Heart left ventricle (tissue), 16 donors: ENCODE measurements around the gene PASK. TPM values are rescaled to one million over a fixed set of nuclear protein-coding genes. Genes with fewer than 3 reads are reported as not detected.

Experiments used
- ATAC-seq, 4 donors: fragments of 200-7000 bp; cut with Tn5 transposase; one replicate each; pipeline ENCODE4 v1.9.1; 2020 to 2022; ENCODE audit warnings: moderate library complexity in 4 of 4, mild to moderate bottlenecking in 3 of 4, moderate number of reproducible peaks in 1 of 4
- DNase-seq, 5 donors: peaks; one replicate each; pipeline ENCODE4 v3.0.0-alpha.2; 2020
- H3K27ac ChIP-seq, 12 donors: fragments of 200-600 bp; sonication (generic) in 4 of 12; one replicate each; pipeline versions ENCODE4 v1.5.0 to v1.8.0; 2016 to 2022; ENCODE audit warnings: mild to moderate bottlenecking in 2 of 12
- H3K27me3 ChIP-seq, 9 donors: fragments of 200-600 bp; sonication (generic) in 2 of 9; one replicate each; pipeline versions ENCODE4 v1.5.1 to v1.8.0; 2016 to 2022; ENCODE audit warnings: mild to moderate bottlenecking in 3 of 9
- H3K36me3 ChIP-seq, 9 donors: fragments of 200-600 bp; sonication (generic) in 2 of 9; one replicate each; pipeline versions ENCODE4 v1.5.0 to v1.8.0; 2018 to 2022; ENCODE audit warnings: mild to moderate bottlenecking in 2 of 9
- H3K4me1 ChIP-seq, 12 donors: fragments of 200-600 bp; sonication (generic) in 4 of 12; one replicate each; pipeline versions ENCODE4 v1.5.0 to v1.8.0; 2016 to 2022; ENCODE audit warnings: mild to moderate bottlenecking in 3 of 12
- H3K4me3 ChIP-seq, 12 donors: fragments of 200-600 bp; sonication (generic) in 4 of 12; one replicate each; pipeline versions ENCODE4 v1.5.0 to v1.8.0; 2017 to 2022; ENCODE audit warnings: mild to moderate bottlenecking in 9 of 12, moderate library complexity in 4 of 12
- H3K9me3 ChIP-seq, 12 donors: fragments of 200-600 bp; sonication (generic) in 4 of 12; one replicate each; pipeline versions ENCODE4 v1.5.0 to v1.8.0; 2016 to 2022; ENCODE audit warnings: mild to moderate bottlenecking in 1 of 12
- CTCF ChIP-seq, 12 donors: fragments of 200-600 bp; sonication (generic) in 4 of 12; IDR thresholded peaks; one replicate each; pipeline versions ENCODE4 v1.5.0 to v1.8.0; 2018 to 2022; ENCODE audit warnings: antibody characterized with exemption in 12 of 12, mild to moderate bottlenecking in 5 of 12
- POLR2A ChIP-seq, 2 donors: fragments of 450-650 bp; IDR thresholded peaks; one replicate each; pipeline ENCODE4 v1.6.1; 2017; ENCODE audit warnings: antibody characterized with exemption in 2 of 2, mild to moderate bottlenecking in 2 of 2, moderate library complexity in 2 of 2
- WGBS, 4 donors: extraction: QIAGEN DNeasy Blood & Tissue Kit in 2 of 4; methylation state at CpG; one replicate each; pipeline versions ENCODE4 v1.1.5 to v1.1.7; 2013 to 2018; 5-methylcytosine and 5-hydroxymethylcytosine counted together
- intact Hi-C, 10 donors: fragments of 100-400 bp; cut with DNase I; formaldehyde crosslinking; loops; one replicate each; pipeline versions ENCODE4 v1.11.1 to v1.14.2; 2022
- polyA plus RNA-seq, 2 donors: library from polyadenylated mRNA; stranded (reverse); fragments of 200-250 nt; gene quantifications; one replicate each; pipeline ENCODE4 v1.2.3, GENCODE V29; 2013
- total RNA-seq, 9 donors: library from RNA; depleted of rRNA in 2 of 9; stranded (reverse); fragments of >200 nt in 2 of 9; fragmentation: NEBNext Ultra II Directional in 3 of 9; extraction: Animal tissue kit (Norgen Biotek cat#: 25700) in 3 of 9; gene quantifications; one replicate each; pipeline versions ENCODE4 v1.1.0 to v1.2.4, GENCODE V29; 2016 to 2023
- donor health status: ischemic (EF 13 %, LVEDD 7.1; RV severe dilation, severe dysfunction).
- donor health status: healthy with polysubstance abuse.
- donor health status: DM: no; HTN: yes; CAD: no.
- donor health status: DM: no; HTN: no; CAD: no.
- donor health status: ischemic (EF 25% LVEDD 6.9; RV normal size, moderate dysfunction).
- donor health status: ischemic (EF 25% LVEDD 5.7; RV mildly dilated, moderate dysfunction).
- donor health status: healthy.
- donor health status: DM: yes; HTN: yes; CAD: no.
- donor health status: ischemic (EF 35%, LVEDD 5.7; RV mildly dilated, moderate dysfunction).
- donor health status: nonischemic (EF 11% LVEDD 7.7; RV severe dilation, severe dysfunction).
- donor health status: DM: yes; HTN: yes; CAD: no.
- donor health status: PGD.
- donor health status: ischemic (EF 29% LVEDD 5.4; RV normal size, mild dysfunction).
- donor health status: nonischemic (EF 23%, LVEDD 6.1; RV moderate dilation, normal function).

Gene PASK
- total and polyA plus RNA-seq, 11 donors: 0.60 to 6.3 (median 1.6) TPM

GRCh38 chr2:241132538-241133435, 16.5 kb downstream of the PASK start:
- Histone ChIP-seq H3K27ac (no peak overlapping the region), H3K4me3 (no peak overlapping the region), H3K9me3 (no peaks in the 10 kb centered on the region), H3K36me3 (peaks cover 0 to 4% (median 0%) of the 10 kb centered on the region in 9 donors), H3K27me3 (no peaks in the 10 kb centered on the region), H3K4me1 (no peaks in the 10 kb centered on the region)
- 93 to 97% (median 95%) methylated on average over 12 to 14 of the region's 14 CpGs for WGBS, 4 donors
- ATAC-seq (no peak), DNase-seq (no peak)
- no peak for TF ChIP-seq POLR2A (IDR thresholded peaks at IDR 0.05)
- no peak for TF ChIP-seq CTCF (IDR thresholded peaks at IDR 0.05)
- intact Hi-C loops: no loop called here

GRCh38 chr2:241131531-241131930, 17.7 kb downstream of the PASK start:
- no peak for TF ChIP-seq POLR2A (IDR thresholded peaks at IDR 0.05)
- no peak for TF ChIP-seq CTCF (IDR thresholded peaks at IDR 0.05)
- WGBS, 4 donors: 93 to 98% (median 96%) methylated on average over 7 of the region's 7 CpGs
- DNase-seq: no peak
- H3K27me3 ChIP-seq: no peaks in the 10 kb centered on the region
- H3K4me1 ChIP-seq: no peaks in the 10 kb centered on the region
- no peaks in the 10 kb centered on the region for H3K36me3 ChIP-seq
- ATAC-seq: no peak
- H3K4me3 ChIP-seq: no peak overlapping the region
- no peak overlapping the region for H3K27ac ChIP-seq
- intact Hi-C loops: no loop called here
- no peaks in the 10 kb centered on the region for H3K9me3 ChIP-seq

GRCh38 chr2:241130316-241130715, 19.0 kb downstream of the PASK start:
- Histone ChIP-seq H3K36me3 (no peaks in the 10 kb centered on the region), H3K4me1 (no peaks in the 10 kb centered on the region), H3K4me3 (no peak overlapping the region), H3K27me3 (no peaks in the 10 kb centered on the region), H3K9me3 (no peaks in the 10 kb centered on the region), H3K27ac (no peak overlapping the region)
- intact Hi-C loops: no loop called here
- no peak for DNase-seq
- no peak for TF ChIP-seq CTCF (IDR thresholded peaks at IDR 0.05)
- TF ChIP-seq POLR2A (IDR thresholded peaks at IDR 0.05): no peak
- ATAC-seq: no peak
- WGBS, 4 donors: 89 to 95% (median 92%) methylated on average over 13 to 16 of the region's 16 CpGs

- WGBS, 4 donors: 84 to 94% (median 91%) methylated on average over 12 of the region's 12 CpGs
These were observed 20.0 kb downstream of the PASK start for GRCh38 chr2:241129086-241129871.

More at GRCh38 chr2:241129086-241129871, 20.0 kb downstream of the PASK start:
- no peak overlapping the region for H3K27ac ChIP-seq
- H3K27me3 ChIP-seq: no peaks in the 10 kb centered on the region
- TF ChIP-seq CTCF (IDR thresholded peaks at IDR 0.05) (no peak), POLR2A (IDR thresholded peaks at IDR 0.05) (no peak)
- intact Hi-C loops: no loop called here
- H3K9me3 ChIP-seq: no peaks in the 10 kb centered on the region
- H3K4me1 ChIP-seq: no peaks in the 10 kb centered on the region
- H3K4me3 ChIP-seq: no peak overlapping the region
- no peak for DNase-seq
- no peak for ATAC-seq
- no peaks in the 10 kb centered on the region for H3K36me3 ChIP-seq
